CD14-positive monocyte (primary cell): ENCODE measurements around the gene TWIST1. TPM values are rescaled to one million over a fixed set of nuclear protein-coding genes. Genes with fewer than 3 reads are reported as not detected.

Source experiments
- DNase-seq, 3 donors: peaks; one replicate each; pipeline ENCODE4 v3.0.0-alpha.2; 2011 to 2022
- H2AFZ ChIP-seq: 2 replicates; pipeline ENCODE4 v1.6.0; 2012; ENCODE audit warnings: mild to moderate bottlenecking, low read depth, low read length, inconsistent platforms; ENCODE audit not compliant: insufficient read depth, poor library complexity, severe bottlenecking
- H3K27ac ChIP-seq, 2 donors: 1 replicate in 1 of 2; 2 replicates in 1 of 2; pipeline ENCODE4 v1.5.1; 2012 to 2013; ENCODE audit warnings: low read length in 2 of 2, control low read depth in 1 of 2, inconsistent platforms in 1 of 2, low read depth in 1 of 2, mild to moderate bottlenecking in 1 of 2
- H3K27me3 ChIP-seq, 2 donors: one replicate each; pipeline versions ENCODE4 v1.6.0 to v1.6.1; 2011 to 2013; ENCODE audit warnings: low read length in 2 of 2; ENCODE audit not compliant: control insufficient read depth in 2 of 2, insufficient read depth in 2 of 2
- H3K36me3 ChIP-seq, 2 donors: replicated peaks in 1 of 2; 1 replicate in 1 of 2; 2 replicates in 1 of 2; pipeline versions ENCODE4 v1.5.1 to v1.6.1; 2012 to 2013; ENCODE audit warnings: low read length in 2 of 2, control low read depth in 1 of 2, inconsistent platforms in 1 of 2, mild to moderate bottlenecking in 1 of 2; ENCODE audit not compliant: insufficient read depth in 2 of 2, control insufficient read depth in 1 of 2
- H3K4me1 ChIP-seq, 2 donors: 1 replicate in 1 of 2; 2 replicates in 1 of 2; pipeline versions ENCODE4 v1.5.1 to v1.6.1; 2012 to 2013; ENCODE audit warnings: low read length in 2 of 2, control low read depth in 1 of 2, inconsistent platforms in 1 of 2, mild to moderate bottlenecking in 1 of 2, moderate library complexity in 1 of 2; ENCODE audit not compliant: insufficient read depth in 2 of 2, control insufficient read depth in 1 of 2
- H3K4me2 ChIP-seq: replicated peaks from 2 replicates; pipeline ENCODE3; 2012; ENCODE audit warnings: low read length, moderate library complexity, mild to moderate bottlenecking; ENCODE audit not compliant: poor library complexity, severe bottlenecking; ENCODE audit errors: extremely low read depth
- H3K4me3 ChIP-seq, 3 experiments: fragments of 200-600 bp in 1 of 3; sonication (generic) in 1 of 3; replicated peaks in 1 of 3; 1 replicate in 2 of 3; 2 replicates in 1 of 3; pipeline ENCODE4 v1.5.1; 2011 to 2013; ENCODE audit warnings: low read length in 3 of 3, mild to moderate bottlenecking in 3 of 3, control low read depth in 2 of 3, low read depth in 2 of 3, inconsistent platforms in 1 of 3, moderate library complexity in 1 of 3
- H3K79me2 ChIP-seq: 2 replicates; pipeline ENCODE4 v1.6.0; 2012; ENCODE audit warnings: mild to moderate bottlenecking, control low read depth, inconsistent platforms, low read length, moderate library complexity; ENCODE audit not compliant: insufficient read depth
- H3K9ac ChIP-seq: 2 replicates; pipeline ENCODE4 v1.6.0; 2017; ENCODE audit warnings: low read length, mild to moderate bottlenecking; ENCODE audit not compliant: insufficient read depth, poor library complexity, severe bottlenecking
- H3K9me3 ChIP-seq, 2 donors: replicated peaks in 1 of 2; 1 replicate in 1 of 2; 2 replicates in 1 of 2; pipeline versions ENCODE4 v1.5.1 to v1.6.1; 2012 to 2013; ENCODE audit warnings: low read length in 2 of 2, control low read depth in 1 of 2; ENCODE audit not compliant: control insufficient read depth in 1 of 2, insufficient read depth in 1 of 2
- H4K20me1 ChIP-seq: 2 replicates; pipeline ENCODE4 v1.6.0; 2012; ENCODE audit warnings: mild to moderate bottlenecking, low read length, control low read depth, moderate library complexity; ENCODE audit not compliant: insufficient read depth
- H3K27ac Mint-ChIP-seq, 7 donors: one replicate each; pipeline ENCODE4 v1.8.0; 2020; ENCODE audit warnings: mild to moderate bottlenecking in 7 of 7, mixed read lengths in 7 of 7, moderate library complexity in 6 of 7, inconsistent platforms in 2 of 7
- H3K27me3 Mint-ChIP-seq, 3 donors: one replicate each; pipeline ENCODE4 v1.8.0; 2021 to 2022; ENCODE audit warnings: low read depth in 3 of 3, mild to moderate bottlenecking in 3 of 3, mixed read lengths in 3 of 3, moderate library complexity in 3 of 3, inconsistent platforms in 1 of 3
- H3K36me3 Mint-ChIP-seq, 2 donors: one replicate each; pipeline ENCODE4 v1.8.0; 2020; ENCODE audit warnings: mixed read lengths in 2 of 2, inconsistent platforms in 1 of 2, mild to moderate bottlenecking in 1 of 2
- H3K4me1 Mint-ChIP-seq: one replicate; pipeline ENCODE4 v1.8.0; 2020; ENCODE audit warnings: mild to moderate bottlenecking, mixed read lengths
- H3K4me3 Mint-ChIP-seq, 2 donors: one replicate each; pipeline ENCODE4 v1.8.0; 2020; ENCODE audit warnings: mild to moderate bottlenecking in 2 of 2, mixed read lengths in 2 of 2, moderate library complexity in 1 of 2
- H3K9me3 Mint-ChIP-seq, 7 donors: one replicate each; pipeline ENCODE4 v1.8.0; 2020 to 2022; ENCODE audit warnings: mixed read lengths in 7 of 7, mild to moderate bottlenecking in 6 of 7, moderate library complexity in 6 of 7, inconsistent platforms in 2 of 7
- CTCF ChIP-seq: fragments of 200-600 bp; IDR thresholded peaks from one replicate; pipeline ENCODE4 v1.8.0; 2022; ENCODE audit warnings: antibody characterized with exemption, mild to moderate bottlenecking
- WGBS: methylation state at CpG from one replicate; pipeline ENCODE4 v1.1.5; 2013; ENCODE audit warnings: missing lambda C conversion rate; ENCODE audit not compliant: insufficient coverage; 5-methylcytosine and 5-hydroxymethylcytosine counted together
- intact Hi-C, 2 donors: fragments of 100-400 bp; cut with micrococcal nuclease; formaldehyde crosslinking; loops; one replicate each; pipeline versions ENCODE4 v1.15.0 to v1.15.1; 2023
- polyA plus RNA-seq, 3 donors: library from polyadenylated mRNA; depleted of rRNA in 1 of 3; unstranded in 2 of 3; stranded (reverse) in 1 of 3; fragments of 300-500 nt in 2 of 3; fragments of >200 nt in 1 of 3; fragmentation: Illumina TruSeq in 2 of 3; gene quantifications; 1 replicate in 2 of 3; 2 replicates in 1 of 3; pipeline ENCODE4 v1.2.3, GENCODE V29; 2012 to 2021

Gene TWIST1
- polyA plus RNA-seq, 3 donors = not detected

- Histone ChIP-seq H3K27ac (no peak overlapping the region), H2AFZ (no peak overlapping the region), H3K9me3 (no peaks in the 10 kb centered on the region), H3K27me3 (peaks cover 0 to 3% of the 10 kb centered on the region in 2 donors), H3K9ac (no peak overlapping the region), H4K20me1 (no peaks in the 10 kb centered on the region), H3K4me2 (no peak overlapping the region), H3K4me1 (no peaks in the 10 kb centered on the region), H3K36me3 (no peaks in the 10 kb centered on the region), H3K4me3 (no peak overlapping the region), H3K79me2 (no peaks in the 10 kb centered on the region)
- 80% methylated on average over 2 of the region's 4 CpGs for WGBS
- Mint-ChIP-seq H3K4me1 (no peaks in the 10 kb centered on the region), H3K4me3 (no peak overlapping the region), H3K27ac (no peak overlapping the region), H3K9me3 (peaks cover 0 to 2% (median 0%) of the 10 kb centered on the region in 7 donors), H3K27me3 (peaks cover 0 to 6% (median 2%) of the 10 kb centered on the region in 3 donors), H3K36me3 (no peaks in the 10 kb centered on the region)
- intact Hi-C loops = no loop called here
- TF ChIP-seq CTCF = no peak
- no peak for DNase-seq
These were observed 16.0 kb upstream of the TWIST1 start for GRCh38 chr7:19133390-19133789.

- no peak for DNase-seq
- Histone ChIP-seq H3K4me1 (no peaks in the 10 kb centered on the region), H3K27me3 (peaks cover 7 to 10% of the 10 kb centered on the region in 2 donors), H3K4me2 (no peak overlapping the region), H3K9ac (no peak overlapping the region), H2AFZ (no peak overlapping the region), H3K27ac (no peak overlapping the region), H4K20me1 (no peaks in the 10 kb centered on the region), H3K4me3 (no peak overlapping the region), H3K36me3 (no peaks in the 10 kb centered on the region), H3K79me2 (no peaks in the 10 kb centered on the region), H3K9me3 (no peaks in the 10 kb centered on the region)
- TF ChIP-seq CTCF = no peak
- peaks cover 7 to 19% (median 7%) of the 10 kb centered on the region in 3 donors for H3K27me3 Mint-ChIP-seq
- no peak overlapping the region for H3K27ac Mint-ChIP-seq
- no peaks in the 10 kb centered on the region for H3K4me1 Mint-ChIP-seq
- H3K9me3 Mint-ChIP-seq = no peaks in the 10 kb centered on the region
- WGBS = no CpG with 5 or more reads among the region's 1 CpG
- intact Hi-C loops = no loop called here
- no peak overlapping the region for H3K4me3 Mint-ChIP-seq
- H3K36me3 Mint-ChIP-seq = no peaks in the 10 kb centered on the region
These were observed 11.4 kb upstream of the TWIST1 start for GRCh38 chr7:19128856-19129255.
